ENCODE data around the gene GJA5.

DNA sequence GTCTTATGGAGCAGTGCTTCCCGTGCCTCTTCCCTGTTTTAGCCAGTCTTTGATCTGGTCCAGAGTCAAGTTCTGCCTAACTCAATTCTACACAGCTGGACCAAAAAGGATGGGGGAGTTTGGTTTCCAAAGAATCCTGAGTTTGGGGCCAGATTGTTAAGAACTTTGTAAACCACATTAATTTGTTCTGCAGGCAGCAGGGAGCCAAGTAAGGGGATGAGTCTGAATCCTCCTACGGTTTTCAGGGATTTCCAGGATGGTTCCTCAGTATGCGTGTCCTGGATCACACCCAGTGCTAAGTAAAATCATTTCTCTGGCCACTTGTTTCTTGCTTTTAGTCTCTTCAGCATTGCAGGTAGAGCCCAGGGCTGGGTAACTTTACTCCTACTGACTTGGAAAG is 26.1 kb upstream of the GJA5 start:
- TF ChIP-seq, protein P1, sequence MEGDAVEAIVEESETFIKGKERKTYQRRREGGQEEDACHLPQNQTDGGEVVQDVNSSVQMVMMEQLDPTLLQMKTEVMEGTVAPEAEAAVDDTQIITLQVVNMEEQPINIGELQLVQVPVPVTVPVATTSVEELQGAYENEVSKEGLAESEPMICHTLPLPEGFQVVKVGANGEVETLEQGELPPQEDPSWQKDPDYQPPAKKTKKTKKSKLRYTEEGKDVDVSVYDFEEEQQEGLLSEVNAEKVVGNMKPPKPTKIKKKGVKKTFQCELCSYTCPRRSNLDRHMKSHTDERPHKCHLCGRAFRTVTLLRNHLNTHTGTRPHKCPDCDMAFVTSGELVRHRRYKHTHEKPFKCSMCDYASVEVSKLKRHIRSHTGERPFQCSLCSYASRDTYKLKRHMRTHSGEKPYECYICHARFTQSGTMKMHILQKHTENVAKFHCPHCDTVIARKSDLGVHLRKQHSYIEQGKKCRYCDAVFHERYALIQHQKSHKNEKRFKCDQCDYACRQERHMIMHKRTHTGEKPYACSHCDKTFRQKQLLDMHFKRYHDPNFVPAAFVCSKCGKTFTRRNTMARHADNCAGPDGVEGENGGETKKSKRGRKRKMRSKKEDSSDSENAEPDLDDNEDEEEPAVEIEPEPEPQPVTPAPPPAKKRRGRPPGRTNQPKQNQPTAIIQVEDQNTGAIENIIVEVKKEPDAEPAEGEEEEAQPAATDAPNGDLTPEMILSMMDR (IDR thresholded peaks at IDR 0.05; ENCODE audit: insufficient read depth, low read length, poor library complexity, severe bottlenecking), result no peak
- no peak for TF ChIP-seq EZH2phosphoT487 (conservative IDR thresholded peaks at IDR 0.05; ENCODE audit: low read length)
